Neural progenitor cell (in vitro differentiated cells): Measurements from ENCODE around the gene CRYGN.

Experiments
- EZH2phosphoT487 ChIP-seq: fragments of 200-600 bp; sonication (generic); IDR thresholded peaks from 2 replicates; pipeline ENCODE4 v1.6.1; 2017; ENCODE audit warnings: antibody characterized with exemption
- TF ChIP-seq, protein P1 (sequence below): fragments of 200-600 bp; sonication (generic); IDR thresholded peaks from 2 replicates; pipeline ENCODE4 v1.5.1; 2017; ENCODE audit warnings: antibody characterized with exemption, mild to moderate bottlenecking

GRCh38 chr7:151461942-151462230, 21.9 kb upstream of the CRYGN start:
- TF ChIP-seq, protein P1, sequence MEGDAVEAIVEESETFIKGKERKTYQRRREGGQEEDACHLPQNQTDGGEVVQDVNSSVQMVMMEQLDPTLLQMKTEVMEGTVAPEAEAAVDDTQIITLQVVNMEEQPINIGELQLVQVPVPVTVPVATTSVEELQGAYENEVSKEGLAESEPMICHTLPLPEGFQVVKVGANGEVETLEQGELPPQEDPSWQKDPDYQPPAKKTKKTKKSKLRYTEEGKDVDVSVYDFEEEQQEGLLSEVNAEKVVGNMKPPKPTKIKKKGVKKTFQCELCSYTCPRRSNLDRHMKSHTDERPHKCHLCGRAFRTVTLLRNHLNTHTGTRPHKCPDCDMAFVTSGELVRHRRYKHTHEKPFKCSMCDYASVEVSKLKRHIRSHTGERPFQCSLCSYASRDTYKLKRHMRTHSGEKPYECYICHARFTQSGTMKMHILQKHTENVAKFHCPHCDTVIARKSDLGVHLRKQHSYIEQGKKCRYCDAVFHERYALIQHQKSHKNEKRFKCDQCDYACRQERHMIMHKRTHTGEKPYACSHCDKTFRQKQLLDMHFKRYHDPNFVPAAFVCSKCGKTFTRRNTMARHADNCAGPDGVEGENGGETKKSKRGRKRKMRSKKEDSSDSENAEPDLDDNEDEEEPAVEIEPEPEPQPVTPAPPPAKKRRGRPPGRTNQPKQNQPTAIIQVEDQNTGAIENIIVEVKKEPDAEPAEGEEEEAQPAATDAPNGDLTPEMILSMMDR, result no peak
- TF ChIP-seq EZH2phosphoT487, result no peak
